ENCODE results near the gene REM2. TPM values are rescaled to one million over a fixed set of nuclear protein-coding genes. Genes with fewer than 3 reads are reported as not detected.

Gene REM2
- total RNA-seq, 1 donor = 0.43 TPM

- H3K4me3 ChIP-seq (ENCODE audit: low read depth, low read length) = no peak overlapping the region
- TF ChIP-seq CTCF (IDR thresholded peaks at IDR 0.05; ENCODE audit: insufficient read depth, low read depth, low read length) = no peak
- DNase-seq (ENCODE audit: low read depth) = no peak
Measured at GRCh38 chr14:22844221-22845102, 38.6 kb upstream of the REM2 start.

DNA sequence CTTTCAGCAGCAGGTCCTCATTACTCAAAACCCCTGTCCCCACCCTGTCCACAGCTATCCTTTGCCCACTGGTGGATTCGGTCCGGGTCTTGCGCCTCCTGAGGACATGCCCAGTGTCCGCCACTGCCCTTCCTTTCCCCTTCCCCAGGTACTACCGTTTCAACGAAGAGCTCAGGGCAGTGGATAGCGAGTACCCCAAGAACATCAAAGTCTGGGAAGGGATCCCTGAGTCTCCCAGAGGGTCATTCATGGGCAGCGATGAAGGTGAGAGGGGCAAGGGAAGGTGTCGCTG lies 38.0 kb upstream of the REM2 start:
- no peak overlapping the region for H3K4me3 ChIP-seq (ENCODE audit: low read depth, low read length)
- DNase-seq (ENCODE audit: low read depth) = no peak

DNA sequence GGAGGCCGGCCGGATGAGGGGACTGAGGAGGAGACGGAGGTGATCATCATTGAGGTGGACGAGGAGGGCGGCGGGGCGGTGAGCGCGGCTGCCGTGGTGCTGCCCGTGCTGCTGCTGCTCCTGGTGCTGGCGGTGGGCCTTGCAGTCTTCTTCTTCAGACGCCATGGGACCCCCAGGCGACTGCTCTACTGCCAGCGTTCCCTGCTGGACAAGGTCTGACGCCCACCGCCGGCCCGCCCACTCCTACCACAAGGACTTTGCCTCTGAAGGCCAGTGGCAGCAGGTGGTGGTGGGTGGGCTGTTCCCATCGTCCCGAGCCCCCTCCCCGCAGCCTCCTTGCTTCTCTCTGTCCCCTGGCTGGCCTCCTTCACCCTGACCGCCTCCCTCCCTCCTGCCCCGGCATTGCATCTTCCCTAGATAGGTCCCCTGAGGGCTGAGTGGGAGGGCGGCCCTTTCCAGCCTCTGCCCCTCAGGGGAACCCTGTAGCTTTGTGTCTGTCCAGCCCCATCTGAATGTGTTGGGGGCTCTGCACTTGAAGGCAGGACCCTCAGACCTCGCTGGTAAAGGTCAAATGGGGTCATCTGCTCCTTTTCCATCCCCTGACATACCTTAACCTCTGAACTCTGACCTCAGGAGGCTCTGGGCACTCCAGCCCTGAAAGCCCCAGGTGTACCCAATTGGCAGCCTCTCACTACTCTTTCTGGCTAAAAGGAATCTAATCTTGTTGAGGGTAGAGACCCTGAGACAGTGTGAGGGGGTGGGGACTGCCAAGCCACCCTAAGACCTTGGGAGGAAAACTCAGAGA lies 37.0 kb upstream of the REM2 start:
- TF ChIP-seq CTCF (IDR thresholded peaks at IDR 0.05; ENCODE audit: insufficient read depth, low read depth, low read length) = no peak
- no peak for DNase-seq (ENCODE audit: low read depth)
- no peak overlapping the region for H3K4me3 ChIP-seq (ENCODE audit: low read depth, low read length)

More for the DNA sequence above, 38.0 kb upstream of the REM2 start:
- TF ChIP-seq CTCF (IDR thresholded peaks at IDR 0.05; ENCODE audit: insufficient read depth, low read depth, low read length) = no peak

DNA sequence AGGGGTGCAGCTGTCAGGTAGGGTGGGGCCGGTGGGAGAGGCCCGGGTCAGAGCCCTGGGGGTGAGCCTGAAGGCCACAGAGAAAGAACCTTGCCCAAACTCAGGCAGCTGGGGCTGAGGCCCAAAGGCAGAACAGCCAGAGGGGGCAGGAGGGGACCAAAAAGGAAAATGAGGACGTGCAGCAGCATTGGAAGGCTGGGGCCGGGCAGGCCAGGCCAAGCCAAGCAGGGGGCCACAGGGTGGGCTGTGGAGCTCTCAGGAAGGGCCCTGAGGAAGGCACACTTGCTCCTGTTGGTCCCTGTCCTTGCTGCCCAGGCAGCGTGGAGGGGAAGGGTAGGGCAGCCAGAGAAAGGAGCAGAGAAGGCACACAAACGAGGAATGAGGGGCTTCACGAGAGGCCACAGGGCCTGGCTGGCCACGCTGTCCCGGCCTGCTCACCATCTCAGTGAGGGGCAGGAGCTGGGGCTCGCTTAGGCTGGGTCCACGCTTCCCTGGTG lies 36.2 kb upstream of the REM2 start:
- H3K4me3 ChIP-seq (ENCODE audit: low read depth, low read length) = no peak overlapping the region
- no peak for DNase-seq (ENCODE audit: low read depth)
- no peak for TF ChIP-seq CTCF (IDR thresholded peaks at IDR 0.05; ENCODE audit: insufficient read depth, low read depth, low read length)

DNA sequence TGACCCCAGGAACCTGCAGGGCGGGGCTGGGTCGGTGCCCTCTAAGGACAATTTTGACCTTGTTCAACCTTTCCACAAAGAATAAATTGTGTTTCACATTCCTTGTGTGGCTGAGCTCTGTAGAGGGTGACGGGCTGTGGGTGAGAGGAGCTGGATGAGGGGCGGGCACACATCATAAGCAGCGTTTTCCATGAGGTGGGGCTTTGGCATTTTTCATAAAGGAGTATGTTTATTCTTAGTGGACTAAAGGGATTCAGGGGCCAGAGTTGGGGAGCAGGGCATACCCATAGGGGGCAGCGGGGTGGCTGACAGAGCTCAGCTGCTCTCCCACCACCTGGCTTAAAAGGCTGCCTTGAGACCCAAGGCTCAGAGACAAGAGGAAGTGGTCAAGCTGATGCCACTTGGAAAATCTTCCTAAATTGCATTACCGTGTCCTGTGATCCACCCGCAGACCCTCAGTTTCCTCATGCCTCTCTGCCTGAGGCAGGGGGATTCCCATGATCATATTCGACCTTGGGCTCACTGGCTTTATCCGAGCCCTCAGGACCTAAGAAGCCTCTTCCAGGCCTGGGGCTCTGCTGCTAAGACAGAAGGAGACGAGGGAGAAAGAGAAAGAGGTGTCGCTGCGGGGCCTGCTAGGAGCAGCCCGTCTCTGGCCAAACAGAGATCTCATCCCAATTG lies 35.2 kb upstream of the REM2 start:
- TF ChIP-seq CTCF (IDR thresholded peaks at IDR 0.05; ENCODE audit: insufficient read depth, low read depth, low read length) = no peak
- DNase-seq (ENCODE audit: low read depth) = peak; percentile 90
- peak overlapping the region; percentile 8 for H3K4me3 ChIP-seq (ENCODE audit: low read depth, low read length)

DNA sequence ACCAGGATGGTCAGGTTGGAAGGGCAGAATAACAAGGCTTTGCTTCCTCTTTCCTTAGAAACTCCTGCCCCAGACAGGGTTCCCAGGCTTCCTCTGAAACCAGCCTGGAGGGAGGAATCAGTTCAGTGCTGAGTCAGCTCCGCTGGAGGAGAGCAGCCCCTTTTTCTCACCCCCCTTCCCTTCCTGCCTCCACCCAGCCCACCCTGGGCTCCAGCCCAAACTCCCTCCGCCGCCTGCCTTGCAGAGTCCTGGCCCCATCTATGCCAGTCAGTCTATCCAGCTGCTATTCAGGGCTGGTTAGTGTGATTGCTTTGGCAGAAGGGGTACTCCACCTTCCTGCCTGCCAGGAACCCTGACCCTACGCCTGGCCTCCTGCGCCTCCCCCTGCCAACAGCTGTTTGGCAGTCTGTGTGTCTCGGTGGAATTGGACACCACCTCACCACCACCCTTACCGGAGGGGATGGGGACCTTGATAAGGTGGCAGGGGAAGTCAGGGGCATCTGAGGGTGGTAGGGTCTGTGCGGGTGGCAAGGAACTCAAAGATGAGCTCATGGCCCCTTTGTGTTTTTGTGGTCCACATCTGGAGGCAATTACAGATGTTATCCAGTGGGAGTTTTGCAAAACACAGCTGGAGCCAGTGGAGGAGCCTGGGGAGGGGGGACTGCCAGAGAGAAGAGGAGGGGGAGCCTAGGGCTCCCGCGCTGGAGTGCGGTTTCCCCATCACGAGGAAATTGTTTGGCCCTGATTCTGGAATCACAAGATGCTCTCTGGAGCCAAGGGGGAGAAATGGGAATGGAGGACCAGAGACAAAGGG lies 34.5 kb upstream of the REM2 start:
- TF ChIP-seq CTCF (IDR thresholded peaks at IDR 0.05; ENCODE audit: insufficient read depth, low read depth, low read length) = no peak
- no peak overlapping the region for H3K4me3 ChIP-seq (ENCODE audit: low read depth, low read length)
- peak; percentile 98 for DNase-seq (ENCODE audit: low read depth)

All from fibroblast of villous mesenchyme (primary cell).